Stimulated activated CD8-positive, alpha-beta memory T cell treated with anti-CD3 and anti-CD28 coated beads, Interleukin-4, amount 100 ng/mL, for 24 hours (primary cell): Measurements from ENCODE around the gene ANKH.
"Not testable (repeated sequence)": the region's sequence is repeated elsewhere in the genome, so short reads cannot be mapped to it uniquely, and the experiment has no call there.

ENCODE experiments used
- DNase-seq: peaks from one replicate; pipeline ENCODE4 v3.0.0-alpha.2; 2020; ENCODE audit warnings: low read depth

ANKH gene

GRCh38 chr5:14854799-14855198, 16.8 kb downstream of the ANKH start:
- no peak for DNase-seq

- DNase-seq: no peak
These were observed 17.9 kb downstream of the ANKH start for GRCh38 chr5:14853685-14854084.

GRCh38 chr5:14852779-14853178, 18.8 kb downstream of the ANKH start:
- no peak for DNase-seq

- no peak for DNase-seq
These were observed 19.5 kb downstream of the ANKH start for GRCh38 chr5:14851999-14852526.

- DNase-seq: no peak
These were observed 20.0 kb downstream of the ANKH start for GRCh38 chr5:14851597-14851996.

- no peak for DNase-seq
These were observed 20.5 kb downstream of the ANKH start for GRCh38 chr5:14851050-14851419.

- no peak for DNase-seq
These were observed 21.0 kb downstream of the ANKH start for GRCh38 chr5:14850419-14851049.

- DNase-seq: no peak
These were observed 21.9 kb downstream of the ANKH start for GRCh38 chr5:14849516-14850294.

- DNase-seq: not testable (repeated sequence)
These were observed 22.6 kb downstream of the ANKH start for GRCh38 chr5:14848942-14849341.

GRCh38 chr5:14848385-14848784, 23.2 kb downstream of the ANKH start:
- no peak for DNase-seq

- DNase-seq: no peak
These were observed 24.1 kb downstream of the ANKH start for GRCh38 chr5:14847471-14847870.

GRCh38 chr5:14842117-14842516, 29.5 kb downstream of the ANKH start:
- DNase-seq: no peak

- DNase-seq: no peak
These were observed 31.0 kb downstream of the ANKH start for GRCh38 chr5:14840624-14841023.

- no peak for DNase-seq
These were observed 32.9 kb downstream of the ANKH start for GRCh38 chr5:14838396-14839319.

GRCh38 chr5:14837423-14838122, 34.0 kb downstream of the ANKH start:
- DNase-seq: not testable (repeated sequence)

GRCh38 chr5:14834584-14835550, 36.7 kb downstream of the ANKH start:
- no peak for DNase-seq

- DNase-seq: no peak
These were observed 37.5 kb downstream of the ANKH start for GRCh38 chr5:14834062-14834461.

- no peak for DNase-seq
These were observed 40.6 kb downstream of the ANKH start for GRCh38 chr5:14831006-14831338.

- DNase-seq: no peak
These were observed 41.2 kb downstream of the ANKH start for GRCh38 chr5:14830210-14831005.

GRCh38 chr5:14829396-14829795, 42.2 kb downstream of the ANKH start:
- DNase-seq: no peak
